ENCODE results near the gene ZFYVE21. TPM values are rescaled to one million over a fixed set of nuclear protein-coding genes. Genes with fewer than 3 reads are reported as not detected.
A peak's percentile ranks its signal among the peaks of the same experiment; 100 is the strongest.

ZFYVE21 gene
- total RNA-seq, 4 donors from 2014 or later: 69.5 to 134 (median 89.3) TPM

GRCh38 chr14:103739793-103740501 is 24.3 kb downstream of the ZFYVE21 start:
- no peaks in the 10 kb centered on the region for H3K9me3 ChIP-seq
- H3K27me3 ChIP-seq: no peaks in the 10 kb centered on the region
- H3K4me1 ChIP-seq: peaks cover 22 to 50% (median 29%) of the 10 kb centered on the region in 3 donors
- no peak for TF ChIP-seq POLR2A (IDR thresholded peaks at IDR 0.05)
- TF ChIP-seq CTCF (IDR thresholded peaks at IDR 0.05): no peak
- intact Hi-C loops (cut with DNase I): no loop called here
- H3K36me3 ChIP-seq: peaks cover 8 to 98% (median 23%) of the 10 kb centered on the region in 3 donors
- H3K27ac ChIP-seq: peak overlapping the region in 1 of 4 donors; percentile 92
- no peak overlapping the region for H3K4me3 ChIP-seq
- WGBS, 2 donors: 89% methylated on average over 6 of the region's 30 CpGs; no CpG with 5 or more reads in 1 of the 2 donors
- no peak for DNase-seq

- no peaks in the 10 kb centered on the region for H3K9me3 ChIP-seq
- TF ChIP-seq CTCF (IDR thresholded peaks at IDR 0.05): no peak
- TF ChIP-seq POLR2A (IDR thresholded peaks at IDR 0.05): no peak
- H3K4me1 ChIP-seq: peaks cover 10 to 38% (median 17%) of the 10 kb centered on the region in 3 donors
- H3K36me3 ChIP-seq: peaks cover 8 to 98% (median 23%) of the 10 kb centered on the region in 3 donors
- H3K4me3 ChIP-seq: no peak overlapping the region
- intact Hi-C loops (cut with DNase I): no loop called here
- no peaks in the 10 kb centered on the region for H3K27me3 ChIP-seq
- peak overlapping the region in 1 of 4 donors; percentile 25 for H3K27ac ChIP-seq
- DNase-seq: no peak
- 60 to 80% methylated on average over 4 to 8 of the region's 14 CpGs for WGBS, 2 donors
Measured at GRCh38 chr14:103740991-103741689, 25.5 kb downstream of the ZFYVE21 start.

- DNase-seq: no peak
- intact Hi-C loops (cut with DNase I): no loop called here
- Histone ChIP-seq H3K4me3 (no peak overlapping the region), H3K27ac (peak overlapping the region in 2 of 4 donors; percentile 17 to 25), H3K4me1 (peaks cover 3 to 31% (median 9%) of the 10 kb centered on the region in 3 donors), H3K36me3 (peaks cover 8 to 98% (median 23%) of the 10 kb centered on the region in 3 donors), H3K27me3 (no peaks in the 10 kb centered on the region), H3K9me3 (no peaks in the 10 kb centered on the region)
- no peak for TF ChIP-seq CTCF (IDR thresholded peaks at IDR 0.05)
- no peak for TF ChIP-seq POLR2A (IDR thresholded peaks at IDR 0.05)
- WGBS, 2 donors: 80% methylated on average over 1 to 2 of the region's 9 CpGs
Measured at GRCh38 chr14:103741876-103742275, 26.3 kb downstream of the ZFYVE21 start.

GRCh38 chr14:103742499-103743255 is 27.1 kb downstream of the ZFYVE21 start:
- TF ChIP-seq POLR2A (IDR thresholded peaks at IDR 0.05) (no peak), CTCF (IDR thresholded peaks at IDR 0.05) (no peak)
- no peaks in the 10 kb centered on the region for H3K9me3 ChIP-seq
- H3K36me3 ChIP-seq: peaks cover 8 to 98% (median 23%) of the 10 kb centered on the region in 3 donors
- peaks cover 0 to 23% (median 1%) of the 10 kb centered on the region in 3 donors for H3K4me1 ChIP-seq
- WGBS, 2 donors: 88 to 91% methylated on average over 12 to 14 of the region's 14 CpGs
- no peak overlapping the region for H3K4me3 ChIP-seq
- H3K27ac ChIP-seq: peak overlapping the region in 1 of 4 donors; percentile 17
- no peaks in the 10 kb centered on the region for H3K27me3 ChIP-seq
- intact Hi-C loops (cut with DNase I): no loop called here
- DNase-seq: no peak
